ENCODE data around the gene APBA2. TPM values are rescaled to one million over a fixed set of nuclear protein-coding genes. Genes with fewer than 3 reads are reported as not detected.

Gene APBA2
- total and polyA plus RNA-seq, 2 of the 13 experiments (the other 11 are each of a cell fraction or from before 2014, with no cell fraction given): 0.62 to 2.3 TPM

GRCh38 chr15:29072444-29072843 is 186.7 kb downstream of the APBA2 start:
- Histone ChIP-seq H3K36me3 (replicated peaks in 1 of 2; ENCODE audit: control insufficient read depth in 1 of 2, insufficient read depth in 2 of 2, low read length in 2 of 2) (no peaks in the 10 kb centered on the region), H3K9ac (ENCODE audit: insufficient read depth, low read depth, low read length) (no peak overlapping the region), H3K4me1 (ENCODE audit: insufficient read depth, low read length) (no peaks in the 10 kb centered on the region), H3K4me2 (ENCODE audit: low read depth, low read length) (no peak overlapping the region), H3K9me3 (ENCODE audit: low read length) (no peaks in the 10 kb centered on the region), H3K27me3 (ENCODE audit: control insufficient read depth in 1 of 2, insufficient read depth in 2 of 2, low read length in 2 of 2) (no peaks in the 10 kb centered on the region; a peak in 1 of 5 replicates), H2AFZ (ENCODE audit: low read length) (no peak overlapping the region), H3K4me3 (replicated peaks in 1 of 3; ENCODE audit: insufficient read depth in 1 of 3, low read depth in 2 of 3, low read length in 3 of 3) (no peak overlapping the region), H4K20me1 (ENCODE audit: insufficient read depth, low read length) (no peaks in the 10 kb centered on the region), H3K27ac (ENCODE audit: extremely low read length, insufficient read depth, low read length) (no peak overlapping the region), H3K79me2 (ENCODE audit: insufficient read depth, low read length) (no peaks in the 10 kb centered on the region)
- intact Hi-C loops (cut with micrococcal nuclease; ENCODE audit: unreplicated experiment): no loop called here
- in situ Hi-C loops (cut with HindIII; ENCODE audit: extremely low pct_ligation_motif_present, low pct_unique_long_range_greater_than_20kb): no loop called here
- BruUV-seq (replicated peaks): no TSS peak
- POLR2A ChIA-PET: no interaction called here
- DNase-seq (ENCODE audit: low spot score): no peak
- no peak for FAIRE-seq
- CTCF ChIA-PET (ENCODE audit: low intra/inter-chr PET ratio, low total read pairs): no interaction called here
- TF ChIP-seq ELF3 (CRISPR knock-in tag; IDR thresholded peaks at IDR 0.05) (no peak), IRX3 (CRISPR knock-in tag; IDR thresholded peaks at IDR 0.05; ENCODE audit: borderline replicate concordance, low read depth) (no peak), RAD21 (CRISPR knock-in tag; IDR thresholded peaks at IDR 0.05) (no peak), ZNF383 (CRISPR knock-in tag; IDR thresholded peaks at IDR 0.05; ENCODE audit: borderline replicate concordance) (no peak), ZEB1 (IDR thresholded peaks at IDR 0.05; ENCODE audit: insufficient replicate concordance, low read depth) (no peak), ZNF44 (CRISPR knock-in tag; IDR thresholded peaks at IDR 0.05) (no peak), BATF2 (CRISPR knock-in tag; IDR thresholded peaks at IDR 0.05) (no peak), ZNF564 (CRISPR knock-in tag; IDR thresholded peaks at IDR 0.05) (no peak)
- TF ChIP-seq, protein P1, sequence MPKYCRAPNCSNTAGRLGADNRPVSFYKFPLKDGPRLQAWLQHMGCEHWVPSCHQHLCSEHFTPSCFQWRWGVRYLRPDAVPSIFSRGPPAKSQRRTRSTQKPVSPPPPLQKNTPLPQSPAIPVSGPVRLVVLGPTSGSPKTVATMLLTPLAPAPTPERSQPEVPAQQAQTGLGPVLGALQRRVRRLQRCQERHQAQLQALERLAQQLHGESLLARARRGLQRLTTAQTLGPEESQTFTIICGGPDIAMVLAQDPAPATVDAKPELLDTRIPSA (CRISPR knock-in tag; IDR thresholded peaks at IDR 0.05; ENCODE audit: borderline replicate concordance): no peak
- 100% methylated on average over 1 of the region's 5 CpGs for WGBS (ENCODE audit: low lambda C conversion rate)
- ATAC-seq: no peak

Data from HepG2 (cell line).